ENCODE measurements around the gene TUSC2. TPM values are rescaled to one million over a fixed set of nuclear protein-coding genes. Genes with fewer than 3 reads are reported as not detected.

The TUSC2 gene
- total and polyA plus RNA-seq, 9 of the 15 experiments (the other 6 are each of a cell fraction or from before 2014, with no cell fraction given) = 2.8 to 67.5 (median 25.8) TPM

- TF ChIP-seq THAP7 (CRISPR knock-in tag; IDR thresholded peaks at IDR 0.05) = no peak; the same call in 1 of the 2 replicates
- peak; percentile 79 for TF ChIP-seq HDAC2 (IDR thresholded peaks at IDR 0.05)
- no peak for TF ChIP-seq THRB (CRISPR knock-in tag; conservative IDR thresholded peaks at IDR 0.05)
- peak; percentile 48; the same call in 1 of the 2 replicates for TF ChIP-seq ETV1 (tag; conservative IDR thresholded peaks at IDR 0.05; ENCODE audit: low read depth)
- TF ChIP-seq ELK3 (CRISPR knock-in tag; IDR thresholded peaks at IDR 0.05) = no peak
- TF ChIP-seq ZNF830 (CRISPR knock-in tag; IDR thresholded peaks at IDR 0.05) = no peak
- no peak for TF ChIP-seq HMGXB4 (CRISPR knock-in tag; IDR thresholded peaks at IDR 0.05)
- no peak for TF ChIP-seq ZNF263 (CRISPR knock-in tag; IDR thresholded peaks at IDR 0.05; ENCODE audit: borderline replicate concordance)
- no peak for TF ChIP-seq ZNF184 (CRISPR knock-in tag; IDR thresholded peaks at IDR 0.05)
- TF ChIP-seq TAF9B (IDR thresholded peaks at IDR 0.05; ENCODE audit: partially characterized antibody) = peak; percentile 18
- TF ChIP-seq ZNF449 (CRISPR knock-in tag; IDR thresholded peaks at IDR 0.05) = no peak
- no peak for TF ChIP-seq U2AF2 (optimal IDR thresholded peaks at IDR 0.05; ENCODE audit: low read depth, low read length)
- no peak for TF ChIP-seq ZNF707 (CRISPR knock-in tag; conservative IDR thresholded peaks at IDR 0.05)
- TF ChIP-seq KDM4B (IDR thresholded peaks at IDR 0.05; ENCODE audit: borderline replicate concordance in 2 of 2, low read depth in 1 of 2) = no peak; a peak in 1 of 4 replicates
- TF ChIP-seq ETS1 (conservative IDR thresholded peaks at IDR 0.05; ENCODE audit: control insufficient read depth, low read depth, low read length) = no peak; the same call in 1 of the 2 replicates
- no peak for TF ChIP-seq SREBF2 (CRISPR knock-in tag; IDR thresholded peaks at IDR 0.05)
- TF ChIP-seq ZNF165 (CRISPR knock-in tag; IDR thresholded peaks at IDR 0.05; ENCODE audit: borderline replicate concordance) = no peak
- TF ChIP-seq TCF3 (CRISPR knock-in tag; IDR thresholded peaks at IDR 0.05) = no peak
- no peak for TF ChIP-seq HNRNPLL (IDR thresholded peaks at IDR 0.05; ENCODE audit: low read depth, low read length, poor library complexity, severe bottlenecking)
- TF ChIP-seq ZNF23 (CRISPR knock-in tag; IDR thresholded peaks at IDR 0.05) = no peak
Measured at GRCh38 chr3:50298836-50299637, 29.0 kb downstream of the TUSC2 start, which contains the start of the genes HYAL3 and NAA80 (continued).
